Activated CD4-positive, alpha-beta T cell treated with anti-CD3 and anti-CD28 coated beads, Interleukin-2, Interleukin-6, amounts not matched to agents 100 ng/mL and 50 ng/mL, durations not matched to agents 16 hours and 8 hours (primary cell): ENCODE data around the gene RBM33.
A peak's percentile ranks its signal among the peaks of the same experiment; 100 is the strongest.

Experiments used
- DNase-seq: peaks from one replicate; pipeline ENCODE4 v3.0.0-alpha.2; 2020

The RBM33 gene

DNA sequence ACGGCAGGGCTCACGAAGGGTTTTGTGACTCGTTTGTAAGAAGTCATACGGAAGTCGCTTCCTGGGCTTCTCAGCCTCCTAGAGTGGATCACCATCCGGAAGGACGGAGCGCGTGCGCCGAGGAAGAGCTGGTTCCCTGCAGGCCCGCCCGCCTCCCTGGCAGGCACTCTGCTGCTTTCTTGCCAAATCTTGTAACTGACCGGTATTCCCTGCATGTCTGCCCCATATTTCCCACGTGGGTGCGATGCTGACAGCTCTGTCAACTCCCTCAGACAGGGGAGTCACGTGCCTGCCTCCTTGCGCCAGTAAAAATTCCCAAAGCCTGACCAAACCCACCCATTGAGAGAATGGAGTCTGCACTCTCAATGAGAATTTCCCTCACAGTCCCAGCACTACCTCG, 155.1 kb downstream of the RBM33 start:
- DNase-seq, result no peak

DNA sequence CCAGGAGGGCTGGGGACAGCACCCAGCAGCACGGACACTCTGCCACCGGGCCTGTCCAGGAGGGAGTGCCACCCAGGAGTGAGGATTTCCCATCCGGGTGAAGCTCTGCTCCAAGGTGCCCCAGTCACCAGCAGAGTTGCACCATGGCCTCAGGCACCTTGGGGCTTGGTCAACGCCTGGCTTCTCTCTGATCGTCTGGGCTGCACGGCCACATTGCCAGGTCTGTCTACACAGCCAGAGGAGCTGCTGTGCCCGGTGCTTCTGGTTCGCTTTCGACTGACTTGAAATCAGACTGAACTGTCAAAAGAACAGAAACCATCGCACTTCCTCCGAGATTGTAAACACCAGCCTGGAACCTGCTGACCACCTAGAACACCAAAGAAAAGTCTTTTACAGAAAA, 155.8 kb downstream of the RBM33 start:
- no peak for DNase-seq

DNA sequence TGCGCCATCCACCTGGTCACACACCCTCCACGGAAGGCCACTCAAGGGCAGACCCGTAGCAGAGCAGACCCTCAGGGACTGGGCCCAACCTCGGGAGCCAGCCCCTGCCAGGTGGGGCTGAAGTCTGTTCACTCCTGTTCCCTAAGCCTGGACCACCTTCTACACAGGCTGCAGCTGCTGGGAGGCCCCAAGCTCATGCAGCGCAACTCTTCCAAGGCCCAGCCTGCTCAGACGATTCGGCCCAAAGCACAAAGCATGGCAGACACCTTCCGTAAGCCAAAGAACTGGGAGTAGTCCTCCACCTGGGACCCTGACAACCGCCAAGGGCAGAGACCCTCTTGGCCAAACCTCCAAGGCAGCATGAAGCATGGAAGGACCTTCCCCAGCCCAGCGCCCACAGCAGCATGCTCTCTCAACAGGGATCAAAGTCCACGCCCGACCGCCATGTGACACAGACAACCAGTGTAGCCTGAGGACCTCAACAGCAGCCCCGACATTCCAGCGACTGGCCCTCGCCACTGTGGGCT, 156.3 kb downstream of the RBM33 start:
- DNase-seq, result no peak

DNA sequence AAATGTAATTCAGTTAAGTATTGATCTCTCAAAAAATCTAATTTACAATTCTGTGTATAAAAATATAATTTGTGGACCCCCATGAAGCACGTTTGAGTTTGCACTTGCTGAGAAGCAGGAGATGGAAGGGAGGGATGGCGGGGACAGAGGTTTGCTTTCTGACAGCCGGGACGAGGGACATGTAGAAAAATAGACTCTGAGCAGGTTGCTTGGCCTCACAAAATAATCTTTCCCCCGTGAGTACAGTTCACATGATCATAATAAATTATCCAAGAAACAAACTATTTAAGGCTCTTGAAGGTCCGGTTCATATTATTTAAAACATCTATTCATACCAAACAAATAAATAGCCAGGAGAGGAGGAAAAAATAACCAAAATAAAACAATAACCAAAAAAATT, 157.8 kb downstream of the RBM33 start:
- DNase-seq, result no peak

DNA sequence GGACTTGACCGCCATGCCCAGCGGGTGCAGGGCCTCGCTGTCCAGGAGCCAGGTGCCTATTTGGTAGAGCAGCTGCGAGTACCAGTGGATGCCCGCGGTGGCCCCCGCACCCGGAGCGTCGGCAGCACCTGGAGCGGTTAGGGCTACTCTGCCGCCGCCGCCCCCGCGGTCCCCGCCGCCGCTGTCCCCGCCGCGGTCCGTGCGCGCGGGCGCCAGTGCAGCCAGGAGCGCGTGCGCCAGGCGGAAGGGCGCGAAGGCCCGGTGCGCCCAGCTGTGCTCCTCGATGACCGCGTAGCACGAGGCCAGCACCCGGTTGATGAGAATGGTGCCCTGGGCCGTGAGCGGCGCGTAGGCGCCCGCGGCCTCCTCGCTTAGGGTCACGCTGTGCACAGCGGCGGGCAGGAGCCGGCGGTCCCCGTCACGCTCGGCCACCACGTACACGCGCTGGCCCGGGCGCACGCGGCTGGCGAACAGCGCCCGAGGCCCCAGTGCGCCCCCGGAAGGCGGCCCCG, 158.5 kb downstream of the RBM33 start:
- no peak for DNase-seq

DNA sequence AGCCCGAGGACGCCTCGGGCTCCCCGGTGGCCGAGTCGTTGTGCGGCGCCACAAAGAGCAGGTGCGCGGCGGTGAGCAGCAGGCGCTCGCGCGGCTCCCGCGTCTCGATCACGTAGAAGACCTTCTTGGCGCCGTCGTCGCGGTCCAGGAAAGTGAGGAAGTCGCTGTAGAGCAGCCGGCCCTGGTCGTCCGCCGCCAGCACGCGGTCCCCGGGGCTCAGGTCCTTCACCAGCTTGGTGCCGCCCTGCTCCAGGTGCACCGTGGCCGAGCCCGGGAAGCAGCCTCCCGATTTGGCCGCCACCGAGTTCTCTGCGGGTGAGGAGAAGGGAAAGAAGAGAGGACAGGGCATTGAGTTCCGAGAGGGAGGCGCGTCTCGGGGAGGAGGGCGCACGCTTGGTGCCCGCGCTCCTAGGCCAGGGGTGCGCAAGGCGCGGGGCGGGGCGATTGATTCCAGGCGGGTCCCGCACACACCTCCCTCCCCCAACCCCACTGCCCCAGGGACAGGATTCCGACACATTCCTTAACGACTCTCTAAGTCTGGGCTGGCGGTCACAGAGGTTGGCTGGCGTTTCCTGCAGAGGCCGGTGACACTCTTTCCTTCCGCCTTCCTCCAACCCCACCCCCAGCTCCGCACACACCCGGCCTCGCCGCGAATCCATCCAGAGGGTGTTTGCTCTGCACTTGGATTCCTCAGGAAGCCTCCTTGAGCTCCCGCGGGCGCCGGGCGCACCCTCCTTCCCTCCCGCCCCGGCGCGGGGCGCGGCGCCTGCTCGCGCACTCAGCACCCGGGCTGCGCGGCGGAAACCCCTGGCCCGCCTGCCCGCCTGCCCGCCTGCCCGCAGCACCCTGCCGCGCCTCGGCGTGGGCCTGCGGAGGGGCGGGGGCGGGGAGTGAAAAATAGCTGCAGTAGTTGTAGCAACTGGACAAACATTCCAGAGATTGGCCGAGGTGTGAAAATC, 159.2 kb downstream of the RBM33 start:
- peak; percentile 30 for DNase-seq

DNA sequence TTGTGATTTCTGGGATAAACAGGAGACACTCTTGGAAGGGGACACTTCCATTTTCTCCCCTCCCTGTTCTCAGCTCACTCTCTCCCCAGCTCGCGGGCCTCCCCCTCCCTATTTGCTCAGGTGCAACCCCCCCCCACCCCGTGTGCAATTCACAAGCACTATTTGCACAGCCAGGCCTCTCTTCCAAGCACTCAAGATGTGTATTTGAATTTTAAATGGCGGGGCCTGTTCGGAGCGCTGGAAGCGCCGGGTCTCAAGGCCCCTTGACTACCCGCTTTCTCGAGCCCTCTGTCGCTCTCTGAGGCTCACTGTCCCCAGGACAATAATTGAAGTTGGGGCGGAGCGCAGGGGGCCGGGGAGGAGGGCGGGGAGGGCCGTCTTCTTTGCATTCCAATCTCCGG, 160.0 kb downstream of the RBM33 start:
- no peak for DNase-seq

DNA sequence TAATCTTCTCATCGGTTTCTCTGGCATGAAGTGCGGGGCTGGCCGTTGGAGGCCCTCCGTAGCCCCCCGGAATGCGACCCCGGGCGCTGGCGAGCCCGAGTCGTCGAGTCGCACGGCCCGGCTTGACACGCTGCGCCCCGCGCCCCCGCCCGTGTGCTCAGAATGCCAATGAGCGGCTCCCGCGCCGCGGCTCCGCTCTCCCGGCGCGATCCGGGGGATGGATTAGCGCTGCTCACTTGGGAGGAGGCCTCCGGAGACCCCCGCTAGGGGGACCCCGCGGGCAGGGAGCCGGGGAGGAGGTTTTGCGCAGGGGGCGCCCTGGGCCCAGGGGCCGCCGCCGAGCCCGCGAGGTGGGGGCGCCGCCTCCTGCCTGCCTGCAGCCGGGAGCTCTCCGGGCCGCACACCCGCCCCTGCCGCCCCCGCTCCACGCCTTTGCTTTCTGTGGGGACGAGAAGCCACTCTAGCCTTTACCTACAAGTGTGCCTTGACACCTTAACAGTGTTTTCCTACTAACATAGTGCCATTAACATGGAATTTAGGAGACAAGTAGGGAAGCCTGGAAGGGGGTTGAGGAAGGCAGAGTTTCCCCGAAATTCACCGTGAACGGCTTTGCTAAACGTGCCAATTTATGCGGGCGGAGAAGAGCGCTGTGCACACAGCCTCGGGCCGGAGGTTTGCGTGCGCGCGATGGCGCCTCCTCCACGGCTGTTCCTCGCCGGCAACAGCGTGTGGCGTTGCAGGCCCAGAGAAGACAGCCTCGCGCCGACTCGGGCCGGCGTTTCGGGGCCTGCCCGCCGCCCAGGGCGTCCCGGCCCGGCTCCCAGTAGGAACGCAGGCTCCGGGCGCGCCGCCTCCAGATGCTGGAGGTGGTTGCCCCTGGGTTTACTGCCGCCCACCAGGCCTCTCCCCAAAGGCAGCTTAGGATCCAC, 160.7 kb downstream of the RBM33 start:
- peak; percentile 69 for DNase-seq

DNA sequence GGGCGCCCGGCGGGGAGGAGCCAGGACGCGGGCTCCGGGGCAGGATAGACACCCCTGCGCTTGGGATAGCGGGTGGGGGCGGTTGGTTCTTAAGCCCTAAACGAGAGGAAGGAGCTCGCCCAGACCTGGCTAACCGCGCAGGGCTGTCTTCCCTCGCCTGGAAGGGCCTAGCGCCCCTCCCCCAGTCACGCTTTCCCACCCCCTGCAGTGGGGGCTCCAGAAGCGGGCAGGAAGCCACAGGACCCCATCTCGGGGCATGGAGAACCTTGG, 161.3 kb downstream of the RBM33 start:
- no peak for DNase-seq

DNA sequence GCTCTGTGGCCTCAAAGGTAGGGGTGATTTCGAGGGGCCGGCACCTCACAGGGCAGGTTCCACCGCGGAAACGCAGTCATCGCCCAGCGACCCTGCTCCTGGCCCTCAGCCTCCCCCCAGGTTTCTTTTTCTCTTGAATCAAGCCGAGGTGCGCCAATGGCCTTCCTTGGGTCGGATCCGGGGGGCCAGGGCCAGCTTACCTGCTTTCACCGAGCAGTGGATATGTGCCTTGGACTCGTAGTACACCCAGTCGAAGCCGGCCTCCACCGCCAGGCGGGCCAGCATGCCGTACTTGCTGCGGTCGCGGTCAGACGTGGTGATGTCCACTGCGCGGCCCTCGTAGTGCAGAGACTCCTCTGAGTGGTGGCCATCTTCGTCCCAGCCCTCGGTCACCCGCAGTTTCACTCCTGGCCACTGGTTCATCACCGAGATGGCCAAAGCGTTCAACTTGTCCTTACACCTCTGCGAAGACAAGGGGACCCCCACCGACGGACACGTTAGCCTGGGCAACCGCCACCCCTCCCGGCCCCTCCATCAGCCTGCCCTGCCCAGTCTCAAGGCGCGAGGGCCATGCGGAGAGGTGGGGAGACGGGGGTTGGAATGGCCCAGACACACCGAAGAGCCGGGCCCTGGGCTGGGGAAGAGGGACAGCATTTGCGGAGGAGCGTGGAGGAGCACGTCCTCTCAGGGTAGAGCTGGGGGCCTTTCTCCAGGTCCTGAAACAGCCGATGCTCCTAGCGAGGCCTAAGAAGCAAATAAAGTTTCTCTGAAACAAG, 161.8 kb downstream of the RBM33 start:
- DNase-seq, result no peak

DNA sequence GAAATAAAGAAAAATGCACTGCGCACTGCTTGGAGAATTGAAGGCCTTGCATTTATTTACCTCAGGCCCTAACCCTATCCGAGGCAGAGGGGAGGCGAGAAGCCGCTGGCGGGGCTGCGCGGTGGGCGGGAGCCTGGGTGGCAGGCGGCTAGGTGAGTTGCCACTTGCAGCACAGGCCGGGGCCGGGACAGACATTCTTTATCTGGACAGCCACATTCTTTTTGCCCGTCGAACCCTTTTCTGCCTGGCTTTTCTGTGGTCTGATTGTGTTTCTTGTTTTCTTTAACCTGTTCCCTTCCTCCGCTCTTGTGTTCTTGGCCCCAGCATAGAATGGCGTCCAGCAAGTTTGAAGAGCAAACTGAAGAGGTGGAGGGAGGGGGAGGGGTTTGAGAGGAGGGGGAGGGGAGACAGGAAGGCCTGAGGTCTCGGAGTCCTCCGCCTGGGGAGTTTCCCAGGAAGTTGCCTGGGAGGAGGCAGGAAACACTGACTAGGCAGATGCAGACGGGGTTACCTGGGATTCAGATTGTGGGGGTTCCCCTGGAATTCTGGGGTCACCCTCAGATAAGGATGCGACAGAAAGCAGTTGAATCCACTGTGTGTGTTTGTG, 162.7 kb downstream of the RBM33 start:
- DNase-seq, result no peak

DNA sequence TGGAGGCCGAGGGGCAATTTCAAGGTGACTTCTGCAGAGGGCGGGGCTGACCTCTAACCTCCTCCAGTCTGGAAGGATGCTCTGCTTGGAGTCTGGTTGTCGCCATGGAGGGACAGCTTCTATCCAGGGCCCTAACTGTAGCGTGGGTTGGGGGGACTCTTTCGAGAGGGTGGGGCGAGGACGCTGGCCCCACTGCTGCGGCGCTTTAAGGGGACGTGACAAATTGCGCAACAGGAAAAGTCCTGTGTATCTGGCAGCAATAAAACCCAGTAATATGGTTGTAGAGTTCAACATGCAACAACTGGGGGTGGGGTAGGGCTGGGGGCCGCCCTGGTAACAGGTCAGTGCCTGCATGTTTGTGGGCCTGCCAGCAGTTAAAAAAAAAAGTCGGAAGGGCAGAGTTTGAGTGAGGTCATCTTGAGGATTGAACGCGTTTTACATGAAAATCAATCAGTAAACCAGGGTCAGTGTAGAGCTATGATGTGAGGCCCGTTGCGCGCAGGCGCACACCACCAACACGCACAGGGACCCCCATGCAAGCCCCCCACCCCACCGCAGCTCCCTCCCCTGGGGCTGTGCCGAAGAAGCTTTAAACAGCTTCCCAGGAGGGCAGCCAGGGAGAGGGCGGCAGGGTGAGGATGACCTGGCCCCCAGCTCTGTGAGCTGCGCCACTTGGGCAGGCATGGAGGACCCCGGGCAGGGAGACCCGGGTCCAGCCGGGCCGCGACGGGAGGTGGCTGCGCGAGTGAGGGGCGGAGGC, 163.5 kb downstream of the RBM33 start:
- no peak for DNase-seq

DNA sequence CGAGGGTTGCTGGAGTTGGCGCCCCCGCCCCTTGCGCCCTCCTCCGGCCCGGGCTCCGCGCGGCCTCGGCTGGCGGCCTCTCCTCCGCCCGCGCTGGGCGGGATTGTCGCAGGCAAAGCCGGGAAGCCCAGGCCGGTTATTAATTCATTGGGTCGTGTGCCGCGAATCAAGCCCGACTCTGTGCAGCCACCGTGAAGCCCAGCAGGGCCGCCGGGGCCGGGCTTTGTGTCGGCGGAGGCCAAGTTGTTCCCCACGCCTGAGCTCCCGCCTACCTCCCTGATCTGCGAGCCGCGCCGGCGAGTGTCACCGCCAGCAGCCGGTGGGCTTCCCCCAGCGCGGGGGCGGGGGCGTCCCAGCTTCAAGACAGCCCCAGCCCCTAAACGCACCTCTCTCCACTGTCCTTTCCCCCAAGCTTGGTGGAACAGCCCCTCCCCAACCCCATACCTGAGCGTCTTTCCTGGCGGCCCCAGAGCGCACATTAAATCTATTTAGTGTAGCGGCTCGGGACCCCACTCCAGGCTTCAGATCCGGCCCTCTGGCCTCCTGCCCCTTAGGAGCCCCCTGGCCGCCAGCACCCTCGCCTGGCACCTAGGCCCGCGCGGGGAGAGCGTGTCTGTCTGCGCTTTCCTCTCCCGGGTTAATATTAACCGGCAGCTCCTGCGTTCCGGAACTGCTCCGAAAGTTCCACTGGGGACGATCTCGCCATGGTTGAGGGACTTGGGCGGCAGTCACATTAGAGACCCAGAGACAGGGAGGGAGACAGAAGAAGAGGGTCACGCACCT, 164.3 kb downstream of the RBM33 start:
- DNase-seq, result no peak

DNA sequence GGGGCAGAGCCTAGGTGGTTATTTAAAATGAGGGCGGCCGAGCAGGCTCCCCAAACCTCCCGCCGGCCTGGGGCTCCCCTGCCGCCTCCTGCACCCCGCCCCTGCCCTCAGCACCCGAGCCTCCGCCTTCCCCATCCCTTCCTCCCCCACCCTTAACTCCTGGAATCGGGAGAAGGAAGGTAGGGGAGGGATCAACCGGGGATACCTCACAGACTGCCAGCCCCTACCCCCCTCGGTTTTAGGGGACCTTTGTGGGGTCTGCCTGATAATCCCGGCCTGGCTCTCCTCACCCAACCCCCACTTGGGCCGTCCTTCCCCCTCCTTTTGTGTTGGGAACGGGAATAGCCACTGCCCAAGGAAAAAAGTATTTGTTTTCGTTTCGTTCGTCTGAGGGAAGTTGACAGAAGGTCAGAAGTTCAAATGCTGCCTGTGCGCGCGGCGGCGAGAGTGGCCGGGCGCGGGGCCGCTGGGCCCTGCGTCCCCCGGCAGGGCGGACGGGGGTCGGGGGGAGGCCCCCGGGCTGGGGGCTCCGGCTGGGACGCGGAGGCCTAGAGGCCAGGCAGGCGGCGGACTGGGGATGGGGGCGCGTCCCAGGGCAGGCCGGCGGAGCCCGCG, 165.0 kb downstream of the RBM33 start:
- DNase-seq, result no peak

DNA sequence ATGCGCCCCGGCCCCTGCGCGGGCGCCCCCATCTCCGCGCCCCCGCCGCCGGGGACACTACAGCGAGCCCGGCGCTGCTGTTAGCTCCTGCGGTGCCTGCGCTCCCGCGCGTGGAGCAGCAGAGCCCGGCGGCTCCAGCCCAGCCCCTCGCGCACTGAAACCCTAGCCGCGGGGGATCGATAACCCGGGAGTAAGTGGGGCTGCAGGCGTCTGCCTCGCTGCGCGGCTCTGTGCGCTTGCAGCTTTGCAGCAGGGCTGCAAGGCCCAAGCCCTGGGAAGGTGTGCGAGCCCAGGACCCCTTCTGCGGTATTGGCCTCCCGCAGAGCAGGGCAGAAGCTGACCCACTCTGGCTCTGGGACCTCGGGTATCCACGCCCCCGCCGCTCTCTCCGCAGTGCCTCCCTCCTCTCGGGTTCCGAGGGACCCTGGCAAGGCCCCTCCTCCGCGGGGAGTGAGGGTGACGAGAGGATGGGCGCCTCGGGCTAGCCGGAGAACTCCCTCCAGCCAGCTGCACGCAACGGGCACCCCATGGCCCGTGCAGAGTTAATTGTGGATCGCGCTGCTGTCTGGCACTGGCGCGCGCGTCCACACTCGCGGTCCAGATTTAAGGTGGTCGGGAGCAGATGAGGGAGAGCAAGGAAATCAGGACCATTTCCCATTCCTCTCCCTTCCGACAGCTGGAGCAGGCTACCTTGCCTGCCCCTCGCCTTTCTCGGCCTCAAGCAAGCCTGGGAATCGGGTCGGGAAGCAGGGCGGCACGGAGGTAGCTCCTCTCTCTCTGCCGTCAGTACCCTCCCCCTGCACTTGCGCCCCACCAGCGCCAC, 165.7 kb downstream of the RBM33 start:
- DNase-seq, result no peak

DNA sequence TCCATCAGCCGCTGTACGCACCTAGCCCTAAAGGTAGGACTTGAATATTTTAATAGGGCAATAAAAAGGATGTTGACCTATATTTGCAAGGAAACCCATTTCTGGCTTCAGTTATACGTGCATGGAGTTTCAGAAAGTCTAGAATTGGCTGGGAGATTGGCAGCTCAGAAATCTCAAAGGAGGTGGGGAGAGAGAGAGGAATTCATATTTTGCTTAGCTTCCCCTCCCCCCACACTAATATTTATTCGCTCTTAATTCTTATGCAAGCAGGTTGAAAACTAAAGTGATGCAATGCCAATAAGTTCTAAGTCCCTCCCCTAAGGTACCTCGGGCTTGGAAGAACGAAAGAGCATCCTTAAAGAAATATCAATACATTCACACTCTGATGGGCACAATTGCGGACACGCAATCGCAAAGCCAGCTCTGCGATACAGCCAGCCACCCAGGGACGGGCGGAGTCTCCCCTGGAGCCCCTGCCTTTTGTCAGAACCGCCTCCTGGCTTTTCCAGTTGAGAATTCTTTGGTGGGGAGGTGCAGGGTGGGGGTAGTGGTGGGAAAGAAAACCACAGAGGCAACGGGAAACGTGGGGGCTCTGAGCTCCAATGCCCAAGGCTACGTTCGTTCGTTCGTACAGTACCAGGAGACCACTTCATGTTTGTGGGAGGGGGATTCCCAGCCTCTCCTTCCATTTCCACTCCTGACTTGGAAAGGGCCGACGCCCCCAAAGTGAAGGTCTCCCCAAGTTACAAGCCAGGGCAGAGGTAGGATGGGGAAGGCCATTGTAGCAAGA, 166.5 kb downstream of the RBM33 start:
- no peak for DNase-seq

DNA sequence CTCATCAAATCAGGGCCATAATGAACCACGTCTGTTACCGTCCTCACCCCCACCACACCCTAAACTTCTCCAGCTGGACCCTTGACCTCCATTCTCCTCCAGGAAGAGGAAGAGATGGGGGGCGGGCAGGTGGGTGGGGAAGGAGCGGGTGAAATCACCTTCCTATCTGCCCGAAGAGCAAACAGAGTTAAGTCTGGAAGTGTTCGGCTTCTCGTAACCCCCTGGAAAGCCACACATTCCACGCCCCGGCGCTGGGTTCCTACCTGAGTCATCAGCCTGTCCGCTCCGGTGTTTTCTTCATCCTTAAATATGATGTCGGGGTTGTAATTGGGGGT, 167.1 kb downstream of the RBM33 start:
- DNase-seq, result no peak

DNA sequence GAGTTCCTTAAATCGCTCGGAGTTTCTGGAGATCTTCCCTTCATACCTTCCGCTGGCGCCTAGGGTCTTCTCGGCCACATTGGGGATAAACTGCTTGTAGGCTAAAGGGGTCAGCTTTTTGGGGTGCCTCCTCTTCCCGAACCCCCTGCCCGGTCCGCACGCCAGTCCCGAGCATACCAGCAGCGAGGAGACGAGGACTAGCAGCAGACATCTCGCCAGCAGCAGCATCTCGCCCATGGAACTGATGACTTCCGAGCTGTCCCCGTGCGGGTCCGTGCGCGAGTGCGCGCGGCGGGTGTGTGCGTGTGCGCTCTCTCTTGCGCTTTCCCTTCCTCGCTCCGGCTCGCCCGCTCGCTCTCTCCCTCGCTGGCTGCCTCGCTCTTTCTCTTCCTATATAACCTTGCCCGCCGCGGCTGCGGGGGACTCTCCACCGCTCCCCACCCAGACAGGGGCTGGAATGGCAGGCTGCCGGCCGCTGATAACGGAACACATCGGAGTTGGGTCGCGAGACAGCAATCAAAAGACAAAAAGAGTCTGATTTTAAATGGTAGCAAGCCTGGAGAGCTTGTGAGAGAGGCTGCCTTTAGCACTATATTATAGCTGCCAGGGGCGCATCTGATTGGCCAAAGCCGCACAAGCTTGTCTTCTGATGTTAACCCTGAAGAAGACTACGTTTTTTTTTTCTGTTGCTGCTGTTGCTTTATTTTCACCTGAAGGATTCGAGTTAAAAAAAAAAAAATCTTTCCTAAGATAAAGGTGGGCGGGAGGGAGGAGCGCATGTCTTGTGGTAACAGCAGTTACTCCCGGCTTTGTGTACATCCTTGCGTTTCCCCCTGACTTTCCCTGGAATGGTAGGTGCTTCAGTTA, 167.7 kb downstream of the RBM33 start, which contains the start of gene SHH:
Gene SHH, minus strand, starts transcription at position 569 of the 867 bp plus-strand sequence. Its CDS starts 341 bp downstream, at position 228.
- no peak for DNase-seq
